GM18508 (cell line): ENCODE measurements around the gene SAPCD2.
"Not testable (repeated sequence)": the region's sequence is repeated elsewhere in the genome, so short reads cannot be mapped to it uniquely, and the experiment has no call there.

Experiments
- ATAC-seq: cut with Tn5 transposase; IDR thresholded peaks from one replicate; pipeline ENCODE4 v1.9.1; 2021; ENCODE audit warnings: moderate number of reproducible peaks; ENCODE audit not compliant: insufficient read depth, unreplicated experiment

Gene SAPCD2

DNA sequence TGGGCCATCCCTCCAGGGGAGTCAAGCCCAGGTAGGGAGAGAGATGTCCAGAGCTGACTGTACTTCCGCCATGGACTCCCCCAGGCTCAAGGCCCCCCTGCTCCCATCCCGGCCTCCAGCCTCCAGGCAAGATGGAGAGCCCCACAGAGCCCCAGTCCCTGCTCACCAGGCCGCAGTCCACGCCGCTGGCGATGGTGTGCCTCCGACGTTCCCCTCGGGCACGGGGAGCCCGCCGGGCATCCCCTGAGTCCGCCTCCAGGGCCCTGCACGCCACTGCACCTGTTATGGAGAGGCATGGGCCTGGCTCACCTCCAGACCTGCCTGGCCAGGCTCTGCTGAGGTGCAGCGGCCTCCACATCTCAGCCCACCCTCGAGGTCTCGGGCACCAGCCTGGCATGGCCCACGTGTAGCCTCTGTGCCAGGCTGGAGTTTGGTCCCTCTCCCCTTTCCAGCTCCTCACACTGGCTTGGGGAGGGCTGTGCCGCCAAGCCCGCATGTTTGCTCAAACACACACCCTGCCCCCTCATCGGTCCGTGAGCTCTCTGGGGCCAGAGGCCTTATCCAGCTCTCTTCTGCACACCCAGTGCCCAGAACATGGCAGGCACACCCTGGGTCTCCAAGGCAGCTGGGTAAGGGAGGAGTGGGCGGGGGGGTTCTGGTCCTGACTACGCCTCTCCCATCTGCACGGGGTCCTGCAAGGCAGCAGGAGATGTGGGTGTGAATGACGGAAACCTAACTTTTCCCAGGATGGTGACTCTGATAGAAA lies 4.1 kb downstream of the SAPCD2 start:
- no peak for ATAC-seq

DNA sequence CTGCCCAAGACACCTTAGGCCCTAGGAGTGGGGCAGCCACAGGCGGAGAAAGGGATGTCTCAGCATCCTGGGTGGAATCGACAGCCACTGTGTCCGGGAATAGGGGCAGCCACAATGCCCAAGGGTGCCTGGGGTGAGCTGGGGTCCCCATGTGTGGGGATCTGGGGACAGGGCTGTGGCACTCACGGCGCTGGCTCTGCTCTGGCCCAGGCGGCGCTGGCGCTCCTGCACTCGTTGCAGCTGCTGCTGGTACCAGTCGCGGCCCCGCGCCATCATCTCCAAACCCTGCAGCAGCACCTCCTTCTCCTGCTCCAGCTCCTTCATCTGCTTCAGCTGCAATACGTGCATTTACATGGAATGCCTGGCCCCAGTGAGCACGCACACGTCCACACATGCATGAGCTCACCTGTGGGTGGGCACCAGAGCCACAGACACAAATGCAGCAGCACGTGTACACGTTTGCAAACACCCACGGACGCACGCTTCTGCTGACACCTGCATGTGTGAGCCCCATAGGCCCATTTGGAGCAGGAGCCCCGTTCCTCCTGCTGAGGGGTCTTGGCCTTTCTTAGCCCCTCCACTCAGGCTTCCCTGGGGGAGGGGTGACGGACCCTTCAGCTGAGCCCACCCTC lies 4.9 kb downstream of the SAPCD2 start:
- no peak for ATAC-seq

- ATAC-seq, result no peak
Observed at GRCh38 chr9:137064880-137065164, 5.5 kb downstream of the SAPCD2 start.

- no peak for ATAC-seq
Observed at GRCh38 chr9:137064027-137064879, 6.1 kb downstream of the SAPCD2 start.

DNA sequence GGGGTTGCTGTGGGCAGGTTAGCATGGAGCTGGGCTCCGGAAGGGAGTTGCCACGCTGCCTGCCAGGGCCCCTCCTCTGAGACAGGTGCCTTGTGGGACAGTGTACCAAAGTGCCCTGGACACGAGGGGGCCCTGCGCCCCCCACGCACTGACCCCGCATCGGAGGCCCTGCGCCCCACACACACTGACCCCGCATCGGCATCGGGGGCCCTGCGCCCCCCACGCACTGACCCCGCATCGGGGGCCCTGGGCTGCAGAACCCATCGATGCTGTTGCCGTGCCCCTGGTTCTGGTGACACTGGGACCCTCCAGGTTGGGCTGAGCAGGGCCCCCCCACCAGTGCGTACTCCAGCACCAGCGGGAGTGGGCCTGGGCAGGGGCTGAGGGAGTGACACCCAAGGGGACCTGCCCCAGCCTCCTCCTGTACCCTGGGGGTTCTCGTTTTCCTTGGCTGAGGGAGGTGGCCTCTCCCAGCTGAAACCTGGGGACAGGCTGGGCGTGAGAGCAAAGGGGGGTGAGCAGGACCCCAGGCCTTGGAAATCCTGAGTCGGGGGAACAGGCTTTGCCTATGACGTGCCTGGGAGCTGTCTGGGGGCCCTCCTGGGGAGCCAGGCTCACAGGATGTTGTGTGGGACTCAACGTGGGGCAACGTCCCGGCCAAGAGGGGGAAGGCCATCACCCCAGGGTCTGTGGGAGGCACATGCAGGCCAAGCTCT lies 6.9 kb downstream of the SAPCD2 start:
- no peak for ATAC-seq

DNA sequence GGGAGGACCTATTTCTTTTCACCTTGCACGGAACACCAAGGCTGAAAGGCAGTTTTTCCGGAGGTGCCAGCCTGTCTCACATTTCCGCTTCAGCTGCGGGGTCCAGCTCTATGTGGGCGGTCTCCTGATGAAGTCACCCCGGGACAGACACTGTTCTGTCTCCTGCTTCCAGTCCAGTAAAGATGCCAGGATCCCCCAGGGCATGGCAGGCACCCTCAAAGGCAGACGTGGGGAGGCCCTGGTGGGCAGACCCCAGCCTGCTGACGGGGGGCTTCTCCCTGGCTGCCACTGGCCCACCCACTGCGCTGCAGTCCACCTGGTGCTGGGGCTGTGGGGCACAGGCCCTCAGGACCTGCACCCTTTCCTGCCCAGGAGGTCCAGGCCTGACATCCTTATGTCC lies 7.6 kb downstream of the SAPCD2 start:
- ATAC-seq, result not testable (repeated sequence)

GRCh38 chr9:137062384-137062783 lies 8.0 kb downstream of the SAPCD2 start:
- no peak for ATAC-seq

DNA sequence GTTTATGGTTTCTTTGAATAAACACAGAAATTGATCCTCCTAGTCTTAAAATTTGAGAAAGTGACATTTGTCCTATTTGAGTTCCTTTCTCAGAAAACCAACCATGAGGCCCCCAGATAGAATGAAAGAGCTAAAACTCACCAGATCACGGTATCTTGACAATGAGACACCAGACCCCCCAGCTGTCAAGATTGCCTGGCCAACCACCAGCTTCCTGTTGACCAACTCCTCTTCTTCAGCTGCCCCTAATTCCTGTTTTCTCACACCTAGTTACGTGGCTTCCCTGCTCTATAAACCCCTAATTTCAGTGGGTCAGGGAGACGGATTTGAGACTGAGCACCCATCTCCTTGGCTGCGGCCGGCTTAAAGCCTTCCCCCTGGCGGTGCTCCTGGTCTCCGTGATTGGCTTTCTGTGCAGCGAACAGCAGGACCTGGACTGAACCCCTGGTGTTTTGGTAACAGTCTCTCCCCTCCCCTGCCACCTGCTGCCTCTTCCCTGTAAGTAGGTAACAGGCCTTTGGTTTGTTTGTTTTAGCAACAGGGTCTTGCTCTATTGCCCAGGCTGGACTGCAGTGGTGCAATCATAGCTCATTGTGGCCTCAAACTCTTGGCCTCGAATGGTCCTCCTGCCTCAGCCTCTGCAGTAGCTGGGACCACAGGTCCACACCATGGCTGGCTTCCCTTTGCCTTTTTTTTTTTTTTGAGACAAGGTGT lies 11.7 kb downstream of the SAPCD2 start:
- ATAC-seq, result no peak

DNA sequence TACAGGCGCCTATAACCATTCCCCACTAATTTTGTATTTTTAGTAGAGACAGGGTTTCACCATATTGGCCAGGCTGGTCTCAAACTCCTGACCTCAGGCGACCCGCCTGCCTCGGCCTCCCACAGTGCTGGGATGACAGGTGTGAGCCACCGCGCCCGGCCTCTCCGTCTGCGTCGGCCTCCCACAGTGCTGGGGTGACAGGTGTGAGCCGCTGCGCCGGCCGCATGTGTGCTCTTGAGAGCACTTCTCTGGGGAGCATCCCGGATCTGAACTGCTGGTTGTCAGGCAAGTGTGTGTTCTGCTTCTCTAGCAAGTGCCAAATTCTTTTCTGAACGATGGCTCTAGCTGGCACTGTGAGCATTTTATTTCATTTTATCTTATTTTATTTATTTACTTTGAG lies 12.8 kb downstream of the SAPCD2 start:
- ATAC-seq, result no peak

DNA sequence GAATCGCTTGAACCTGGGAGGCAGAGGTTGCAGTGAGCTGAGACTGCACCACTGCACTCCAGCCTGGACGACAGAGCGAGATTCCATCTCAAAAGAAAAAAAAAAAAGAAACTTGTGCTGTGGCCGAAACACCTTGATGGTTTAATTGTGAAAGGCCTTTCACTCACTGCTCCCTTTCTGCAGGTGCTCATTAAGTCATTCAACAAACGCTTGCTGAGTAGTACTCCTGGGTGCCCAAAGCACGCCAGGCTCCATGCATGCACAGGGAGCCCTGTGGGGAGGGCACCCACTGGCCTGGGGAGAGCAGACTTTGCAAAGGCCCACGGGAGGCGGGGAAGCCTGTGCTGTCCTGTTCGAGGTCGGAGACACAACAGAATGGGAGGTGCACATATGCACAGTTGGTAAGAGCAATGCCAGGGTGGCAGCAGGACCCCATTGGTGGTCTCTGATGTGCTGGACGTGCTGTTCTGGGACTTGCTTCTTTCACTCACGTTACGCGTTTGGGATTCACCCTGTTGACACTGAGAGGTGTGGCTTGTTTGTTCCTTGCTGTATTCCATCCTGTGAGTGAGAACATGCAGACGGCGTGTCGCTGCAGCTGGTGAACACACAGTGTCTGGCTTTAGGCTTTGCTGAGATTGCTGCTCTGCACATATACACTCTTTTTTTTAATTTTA lies 13.5 kb downstream of the SAPCD2 start:
- ATAC-seq, result no peak

GRCh38 chr9:137055385-137056364 lies 14.7 kb downstream of the SAPCD2 start:
- ATAC-seq, result no peak

DNA sequence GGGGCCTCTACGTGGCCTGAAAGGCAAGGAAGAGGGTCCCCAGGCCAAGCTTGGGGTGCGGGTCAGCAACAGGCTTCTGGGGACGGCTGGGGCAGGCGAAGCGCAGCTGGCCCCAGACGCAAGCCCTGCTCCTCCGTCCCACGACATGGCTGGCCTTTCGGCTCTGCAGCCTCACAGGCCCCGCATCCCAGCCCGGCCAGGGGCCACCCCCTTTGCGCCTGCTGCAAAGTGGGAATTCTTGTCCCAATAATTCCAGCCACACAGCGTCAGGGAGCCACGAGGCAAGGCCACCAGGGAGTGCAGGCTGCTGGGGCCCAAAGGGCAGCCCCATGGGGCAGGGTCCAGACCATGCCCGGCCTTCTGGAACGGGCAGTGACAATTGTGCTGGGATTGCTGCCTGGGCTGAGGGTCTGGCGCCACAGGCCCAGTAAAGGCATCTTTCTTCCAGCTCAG lies 15.4 kb downstream of the SAPCD2 start:
- ATAC-seq, result no peak

DNA sequence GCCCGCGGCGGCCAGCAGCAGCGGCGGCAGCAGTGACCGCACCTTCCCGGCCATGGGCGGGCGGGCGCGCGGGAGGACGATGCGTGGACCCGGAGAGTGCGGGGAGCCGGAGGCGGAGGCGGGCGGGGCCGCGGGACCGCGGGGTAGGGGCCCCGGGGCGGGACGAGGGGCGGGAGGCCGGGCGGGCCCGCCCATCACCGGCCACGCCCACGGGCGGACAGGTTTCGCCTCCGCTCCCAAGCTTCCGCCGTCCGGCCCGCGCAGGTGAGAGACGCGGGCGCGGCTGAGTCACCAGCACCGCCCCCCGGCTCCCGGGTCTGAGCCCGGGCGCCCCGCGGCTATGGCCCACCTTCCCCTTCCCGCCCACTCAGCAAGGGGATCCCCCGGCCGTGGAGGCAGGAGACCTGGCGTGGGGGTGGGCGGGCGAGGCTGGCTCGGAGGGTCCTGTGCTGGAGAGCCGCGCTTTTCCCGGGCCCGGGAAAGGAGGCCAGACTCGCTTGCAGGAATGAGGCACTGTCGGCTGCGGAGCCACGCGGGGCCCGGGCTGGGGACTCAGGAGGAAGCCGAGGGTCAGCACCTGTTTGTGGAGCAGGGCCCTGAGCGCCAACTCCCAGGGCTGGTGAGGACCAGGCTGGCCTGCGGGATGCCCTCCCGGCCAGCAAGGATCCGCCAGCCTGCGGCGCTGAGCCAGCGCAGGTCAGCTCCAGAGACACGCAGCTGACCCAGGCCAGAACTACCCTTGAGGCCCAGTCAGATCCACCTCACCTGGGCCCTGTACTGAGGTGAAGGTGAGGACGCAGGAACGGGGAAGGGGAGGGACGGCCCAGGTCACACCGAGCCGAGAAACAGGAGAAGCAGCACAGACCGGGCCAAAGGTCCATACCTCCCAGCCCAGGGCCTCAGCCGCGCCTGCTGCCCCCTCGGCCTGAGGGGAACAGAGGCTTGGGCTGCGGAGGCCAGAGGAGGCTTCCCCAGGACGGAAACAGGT lies 16.1 kb downstream of the SAPCD2 start, which contains the start of gene ENTPD2:
Gene ENTPD2, minus strand, starts transcription at position 118 of the 988 bp plus-strand sequence. Its CDS starts 64 bp downstream, at position 54.
- ATAC-seq, result no peak

GRCh38 chr9:137052998-137053943 lies 17.1 kb downstream of the SAPCD2 start:
- no peak for ATAC-seq

GRCh38 chr9:137052293-137052692 lies 18.1 kb downstream of the SAPCD2 start:
- no peak for ATAC-seq

GRCh38 chr9:137051145-137051724 lies 19.1 kb downstream of the SAPCD2 start:
- no peak for ATAC-seq
